Epithelial cell of proximal tubule (primary cell): ENCODE measurements around the gene SLC26A8. TPM values are rescaled to one million over a fixed set of nuclear protein-coding genes. Genes with fewer than 3 reads are reported as not detected.
"Not testable (repeated sequence)": the region's sequence is repeated elsewhere in the genome, so short reads cannot be mapped to it uniquely, and the experiment has no call there.

ENCODE experiments used
- DNase-seq: peaks from one replicate; pipeline ENCODE4 v3.0.0-alpha.2; 2011; ENCODE audit warnings: low read depth
- H3K4me3 ChIP-seq: 2 replicates; pipeline ENCODE4 v1.5.1; 2011; ENCODE audit warnings: low read depth, mild to moderate bottlenecking, low read length
- total RNA-seq: library from RNA; depleted of rRNA; stranded (reverse); fragments of >200 nt; gene quantifications from 2 replicates; pipeline ENCODE4 v1.2.3, GENCODE V29; 2015
- TF ChIP-seq, protein P1 (sequence below): conservative IDR thresholded peaks from 2 replicates; pipeline ENCODE4 v1.5.1; 2012; ENCODE audit warnings: low read depth, mild to moderate bottlenecking, low read length

Gene SLC26A8
- total RNA-seq, 1 donor from 2014 or later: not detected

DNA sequence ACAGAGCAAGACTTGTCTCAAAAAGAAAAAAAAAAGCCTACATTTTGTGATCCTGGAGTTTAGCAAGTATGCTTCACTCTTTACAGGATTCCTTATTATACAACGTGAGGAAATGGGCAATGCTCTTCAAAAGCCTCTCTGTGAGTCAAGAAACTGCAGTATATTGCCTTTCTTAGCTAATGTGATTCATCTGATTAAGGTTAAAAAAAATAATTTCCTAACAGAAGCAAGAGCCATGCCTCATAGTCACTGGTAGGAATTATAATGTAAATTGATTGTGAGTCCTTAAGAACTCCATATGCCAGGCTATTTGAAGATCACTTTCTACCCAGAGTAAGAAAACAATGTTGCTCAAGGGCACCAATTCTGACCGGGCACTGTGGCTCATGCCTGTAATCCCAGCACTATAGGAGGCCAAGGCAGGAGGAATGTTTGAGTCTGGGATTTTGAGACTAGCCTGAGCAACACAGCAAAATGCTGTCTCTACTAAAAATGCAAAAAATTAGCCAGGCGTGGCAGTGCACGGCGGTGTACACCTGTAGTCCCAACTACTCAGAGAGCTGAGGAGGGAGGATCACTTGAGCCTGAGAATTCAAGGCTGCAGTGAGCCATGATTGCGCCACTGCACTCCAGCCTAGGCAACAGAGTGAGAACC, 43.3 kb downstream of the SLC26A8 start:
- no peak overlapping the region for H3K4me3 ChIP-seq
- no peak for DNase-seq
- TF ChIP-seq, protein P1, sequence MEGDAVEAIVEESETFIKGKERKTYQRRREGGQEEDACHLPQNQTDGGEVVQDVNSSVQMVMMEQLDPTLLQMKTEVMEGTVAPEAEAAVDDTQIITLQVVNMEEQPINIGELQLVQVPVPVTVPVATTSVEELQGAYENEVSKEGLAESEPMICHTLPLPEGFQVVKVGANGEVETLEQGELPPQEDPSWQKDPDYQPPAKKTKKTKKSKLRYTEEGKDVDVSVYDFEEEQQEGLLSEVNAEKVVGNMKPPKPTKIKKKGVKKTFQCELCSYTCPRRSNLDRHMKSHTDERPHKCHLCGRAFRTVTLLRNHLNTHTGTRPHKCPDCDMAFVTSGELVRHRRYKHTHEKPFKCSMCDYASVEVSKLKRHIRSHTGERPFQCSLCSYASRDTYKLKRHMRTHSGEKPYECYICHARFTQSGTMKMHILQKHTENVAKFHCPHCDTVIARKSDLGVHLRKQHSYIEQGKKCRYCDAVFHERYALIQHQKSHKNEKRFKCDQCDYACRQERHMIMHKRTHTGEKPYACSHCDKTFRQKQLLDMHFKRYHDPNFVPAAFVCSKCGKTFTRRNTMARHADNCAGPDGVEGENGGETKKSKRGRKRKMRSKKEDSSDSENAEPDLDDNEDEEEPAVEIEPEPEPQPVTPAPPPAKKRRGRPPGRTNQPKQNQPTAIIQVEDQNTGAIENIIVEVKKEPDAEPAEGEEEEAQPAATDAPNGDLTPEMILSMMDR: no peak

DNA sequence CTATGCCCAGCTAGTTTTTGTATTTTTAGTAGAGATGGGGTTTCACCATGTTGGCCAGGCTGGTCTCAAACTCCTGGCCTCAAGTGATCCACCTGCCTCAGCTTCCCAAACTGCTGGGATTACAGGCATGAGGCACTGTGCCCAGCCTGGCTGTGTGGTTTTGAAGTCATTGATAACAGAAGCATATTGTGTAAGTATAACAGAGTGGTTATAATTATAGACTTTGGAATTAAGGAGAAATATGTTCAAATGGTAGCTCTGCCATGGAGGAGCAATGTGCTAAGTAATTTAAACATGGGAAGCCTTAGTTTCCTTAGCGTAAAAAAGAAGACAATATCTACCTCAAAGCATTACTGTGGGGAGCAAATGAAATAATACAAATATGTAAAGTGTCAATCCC, 44.3 kb downstream of the SLC26A8 start:
- not testable (repeated sequence) for DNase-seq, H3K4me3 ChIP-seq

DNA sequence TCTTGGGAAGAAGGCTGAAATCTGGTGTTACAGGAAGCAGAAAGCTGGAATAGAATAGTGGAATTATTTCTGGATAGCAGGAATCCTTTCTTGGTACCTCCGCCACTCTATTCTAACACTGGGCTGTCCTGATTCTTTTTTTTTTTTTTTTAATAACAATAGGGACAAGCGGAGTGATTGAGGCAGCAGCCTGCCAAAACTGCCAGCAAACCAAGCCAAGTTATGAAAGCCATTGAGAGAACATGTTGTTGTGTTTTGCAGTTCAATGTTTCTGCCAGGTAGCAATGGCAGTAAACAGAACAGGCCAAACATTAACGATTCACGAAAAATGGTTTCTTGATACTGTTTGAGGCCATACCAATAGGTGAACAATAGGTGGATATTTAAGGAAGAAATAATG, 47.1 kb downstream of the SLC26A8 start:
- TF ChIP-seq, protein P1: no peak
- H3K4me3 ChIP-seq: no peak overlapping the region
- DNase-seq: no peak

DNA sequence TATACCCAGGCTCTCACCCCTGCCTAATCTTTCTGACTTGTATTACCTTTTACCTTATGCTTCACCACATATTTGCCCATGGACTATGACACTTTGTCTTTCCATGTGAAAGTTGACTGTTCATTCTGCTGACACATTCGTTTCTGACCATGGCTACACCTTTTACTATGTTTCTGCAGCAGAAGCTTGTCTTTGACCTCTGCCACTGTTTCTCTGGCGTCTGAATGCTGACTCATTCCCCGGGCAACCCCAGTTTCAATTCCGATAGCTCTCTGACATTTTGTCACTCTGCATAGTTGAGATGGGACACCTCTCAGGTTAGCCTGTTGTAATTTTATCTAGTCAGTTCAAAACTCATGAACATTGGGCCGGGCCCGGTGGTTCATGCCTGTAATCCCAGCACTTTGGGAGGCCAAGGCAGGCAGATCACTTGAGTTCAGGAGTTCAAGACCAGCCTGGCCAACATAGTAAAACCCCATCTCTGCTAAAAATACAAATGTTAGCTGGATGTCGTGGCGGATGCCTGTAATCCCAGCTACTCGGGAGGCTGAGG, 50.7 kb downstream of the SLC26A8 start:
- peak; percentile 35 for DNase-seq

DNA sequence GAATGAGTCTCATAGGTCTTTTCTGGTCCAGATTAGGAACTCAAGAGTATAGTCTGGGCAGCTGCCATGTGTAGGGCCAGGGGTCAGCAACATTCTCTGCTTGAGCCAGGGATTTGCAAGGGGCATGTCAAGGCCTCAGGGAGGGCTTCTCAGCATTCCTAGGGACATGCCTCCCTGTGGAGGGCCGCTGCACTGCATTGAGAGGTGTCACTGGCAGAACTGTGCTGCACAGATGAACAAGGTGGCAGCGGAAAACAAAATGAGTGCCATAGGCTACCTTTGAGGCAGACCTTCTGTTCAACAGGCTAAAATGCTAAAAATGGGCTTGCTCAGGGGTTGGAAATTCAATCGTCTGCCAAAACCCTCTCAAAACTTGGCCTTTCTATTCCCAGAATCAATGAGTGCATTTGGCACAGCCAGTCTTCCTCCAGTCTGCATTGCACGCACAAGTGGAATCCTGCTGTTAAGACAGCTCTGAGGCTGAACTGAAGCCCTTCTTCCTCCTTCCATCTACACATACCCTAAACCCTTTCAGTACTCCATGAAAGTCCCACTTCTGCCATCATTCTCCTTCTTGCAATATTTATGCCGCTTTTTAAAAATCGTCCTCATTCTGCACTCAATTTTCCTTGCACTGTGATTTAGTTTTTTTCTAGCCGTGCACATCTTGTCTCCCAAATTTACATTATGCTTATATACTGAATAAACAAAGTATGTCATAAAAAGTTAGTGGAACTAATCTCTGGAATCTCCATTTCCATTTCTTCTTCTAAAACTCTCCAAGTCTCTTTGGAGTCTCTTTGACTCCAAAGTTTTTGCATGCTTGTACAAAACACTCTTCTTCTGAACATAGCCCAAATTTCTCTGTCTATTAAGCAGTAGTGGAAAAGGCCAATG, 51.7 kb downstream of the SLC26A8 start:
- TF ChIP-seq, protein P1: no peak
- no peak for DNase-seq
- no peak overlapping the region for H3K4me3 ChIP-seq

More for the DNA sequence above, 50.7 kb downstream of the SLC26A8 start:
- TF ChIP-seq, protein P1: no peak
- H3K4me3 ChIP-seq: no peak overlapping the region

DNA sequence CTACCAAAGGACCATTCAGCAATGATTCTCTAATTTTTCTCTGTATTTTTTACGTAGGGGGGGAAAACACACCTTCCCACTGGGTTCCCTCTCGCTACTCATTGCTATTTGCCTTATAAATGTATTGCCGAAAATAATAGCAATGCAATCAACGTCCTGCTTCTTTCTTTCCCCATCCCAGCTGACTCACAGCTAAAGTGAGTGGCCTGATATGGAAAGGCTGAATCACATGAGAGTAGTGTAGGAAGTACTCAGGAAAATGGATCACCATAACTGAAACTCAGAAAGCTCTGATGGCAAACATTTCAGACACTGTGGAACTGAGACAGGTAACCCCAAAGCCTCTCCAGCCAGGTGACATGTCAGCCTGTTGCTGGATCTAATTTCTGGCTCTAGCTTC, 54.3 kb downstream of the SLC26A8 start:
- no peak overlapping the region for H3K4me3 ChIP-seq
- TF ChIP-seq, protein P1: no peak
- DNase-seq: no peak

DNA sequence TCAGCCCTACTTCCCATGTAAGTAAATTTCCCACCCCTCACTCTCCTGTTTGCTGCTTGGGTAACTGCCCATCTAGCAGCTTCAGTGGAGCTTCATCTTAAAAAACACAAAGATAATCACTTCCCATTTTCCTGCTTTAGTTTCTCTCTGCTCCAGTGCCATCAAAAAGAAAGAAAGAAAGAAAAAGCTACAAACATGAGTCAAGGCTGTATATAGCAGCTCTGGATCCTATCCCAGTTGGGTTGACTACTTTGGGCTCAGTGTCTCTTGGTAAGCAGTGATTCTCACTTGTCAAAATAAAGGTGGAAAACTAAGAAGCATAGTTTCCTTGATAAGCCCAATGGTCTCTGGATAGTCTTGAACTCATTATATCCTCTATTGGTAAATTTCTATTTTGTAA, 54.8 kb downstream of the SLC26A8 start:
- TF ChIP-seq, protein P1: no peak
- no peak for DNase-seq
- no peak overlapping the region for H3K4me3 ChIP-seq
